ENCODE measurements around the gene GBE1. TPM values are rescaled to one million over a fixed set of nuclear protein-coding genes. Genes with fewer than 3 reads are reported as not detected.

Gene GBE1
- total and polyA plus RNA-seq, 9 of the 15 experiments (the other 6 are each of a cell fraction or from before 2014, with no cell fraction given) = 7.9 to 25.6 (median 13.1) TPM

- TF ChIP-seq, protein P1, sequence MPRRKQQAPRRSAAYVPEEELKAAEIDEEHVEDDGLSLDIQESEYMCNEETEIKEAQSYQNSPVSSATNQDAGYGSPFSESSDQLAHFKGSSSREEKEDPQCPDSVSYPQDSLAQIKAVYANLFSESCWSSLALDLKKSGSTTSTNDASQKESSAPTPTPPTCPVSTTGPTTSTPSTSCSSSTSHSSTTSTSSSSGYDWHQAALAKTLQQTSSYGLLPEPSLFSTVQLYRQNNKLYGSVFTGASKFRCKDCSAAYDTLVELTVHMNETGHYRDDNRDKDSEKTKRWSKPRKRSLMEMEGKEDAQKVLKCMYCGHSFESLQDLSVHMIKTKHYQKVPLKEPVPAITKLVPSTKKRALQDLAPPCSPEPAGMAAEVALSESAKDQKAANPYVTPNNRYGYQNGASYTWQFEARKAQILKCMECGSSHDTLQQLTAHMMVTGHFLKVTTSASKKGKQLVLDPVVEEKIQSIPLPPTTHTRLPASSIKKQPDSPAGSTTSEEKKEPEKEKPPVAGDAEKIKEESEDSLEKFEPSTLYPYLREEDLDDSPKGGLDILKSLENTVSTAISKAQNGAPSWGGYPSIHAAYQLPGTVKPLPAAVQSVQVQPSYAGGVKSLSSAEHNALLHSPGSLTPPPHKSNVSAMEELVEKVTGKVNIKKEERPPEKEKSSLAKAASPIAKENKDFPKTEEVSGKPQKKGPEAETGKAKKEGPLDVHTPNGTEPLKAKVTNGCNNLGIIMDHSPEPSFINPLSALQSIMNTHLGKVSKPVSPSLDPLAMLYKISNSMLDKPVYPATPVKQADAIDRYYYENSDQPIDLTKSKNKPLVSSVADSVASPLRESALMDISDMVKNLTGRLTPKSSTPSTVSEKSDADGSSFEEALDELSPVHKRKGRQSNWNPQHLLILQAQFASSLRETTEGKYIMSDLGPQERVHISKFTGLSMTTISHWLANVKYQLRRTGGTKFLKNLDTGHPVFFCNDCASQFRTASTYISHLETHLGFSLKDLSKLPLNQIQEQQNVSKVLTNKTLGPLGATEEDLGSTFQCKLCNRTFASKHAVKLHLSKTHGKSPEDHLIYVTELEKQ (CRISPR knock-in tag; IDR thresholded peaks at IDR 0.05) = no peak
- TF ChIP-seq HOXB6 (CRISPR knock-in tag; IDR thresholded peaks at IDR 0.05; ENCODE audit: borderline replicate concordance) = no peak
- TF ChIP-seq, protein P2, sequence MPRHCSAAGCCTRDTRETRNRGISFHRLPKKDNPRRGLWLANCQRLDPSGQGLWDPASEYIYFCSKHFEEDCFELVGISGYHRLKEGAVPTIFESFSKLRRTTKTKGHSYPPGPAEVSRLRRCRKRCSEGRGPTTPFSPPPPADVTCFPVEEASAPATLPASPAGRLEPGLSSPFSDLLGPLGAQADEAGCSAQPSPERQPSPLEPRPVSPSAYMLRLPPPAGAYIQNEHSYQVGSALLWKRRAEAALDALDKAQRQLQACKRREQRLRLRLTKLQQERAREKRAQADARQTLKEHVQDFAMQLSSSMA (CRISPR knock-in tag; IDR thresholded peaks at IDR 0.05) = no peak
- no peak for TF ChIP-seq STAT6 (CRISPR knock-in tag; IDR thresholded peaks at IDR 0.05)
- TF ChIP-seq ZNF785 (CRISPR knock-in tag; IDR thresholded peaks at IDR 0.05) = no peak
These were observed 264.9 kb downstream of the GBE1 start (continued) for GRCh38 chr3:81496407-81497104.
